ENCODE data around the gene PDZD2.

The PDZD2 gene

DNA sequence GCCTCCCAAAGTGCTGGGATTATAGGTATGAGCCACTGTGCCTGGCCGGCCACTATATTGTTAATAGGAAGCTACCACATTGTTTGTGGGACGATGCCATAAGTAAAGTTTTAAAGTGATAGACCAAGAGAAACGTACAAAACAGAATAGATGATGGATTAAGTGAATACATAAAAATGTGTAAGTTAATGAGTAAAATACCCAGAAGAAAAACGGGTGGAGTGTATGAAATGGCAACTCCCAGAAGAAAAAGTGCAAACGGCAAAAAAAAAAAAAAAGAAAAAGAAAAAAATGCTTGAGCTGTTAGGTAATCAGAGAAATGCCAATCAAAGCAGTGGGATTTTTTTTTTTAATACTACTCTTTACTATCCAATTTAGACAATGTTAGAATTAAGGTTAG is 246.0 kb downstream of the PDZD2 start:
- DNase-seq (ENCODE audit: low spot score): no peak

GRCh38 chr5:31886206-31886605 is 247.3 kb downstream of the PDZD2 start:
- no peak for DNase-seq (ENCODE audit: low spot score)

DNA sequence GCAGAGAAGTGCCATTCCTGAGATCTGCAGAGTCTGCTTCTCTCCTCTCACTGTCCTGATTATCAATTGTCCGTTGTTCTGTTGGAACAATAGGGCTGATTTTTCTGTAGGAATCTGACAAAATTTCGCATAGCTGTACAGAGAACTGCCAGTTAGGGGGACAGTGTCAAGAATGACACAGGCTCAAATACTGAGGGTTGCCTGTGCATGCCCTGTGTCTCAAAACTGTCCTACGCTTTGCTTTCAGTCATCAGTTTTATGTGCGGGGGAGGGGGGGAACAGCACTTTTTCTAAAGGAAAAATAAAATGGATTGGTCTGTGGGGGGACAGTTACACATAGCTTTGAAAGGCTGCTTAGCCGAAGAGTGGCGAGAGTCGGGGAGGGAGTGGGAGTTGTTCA is 248.6 kb downstream of the PDZD2 start:
- no peak for DNase-seq (ENCODE audit: low spot score)

- DNase-seq (ENCODE audit: low spot score): no peak
Observed at GRCh38 chr5:31888564-31888963, 249.6 kb downstream of the PDZD2 start.

GRCh38 chr5:31889001-31889561 is 250.2 kb downstream of the PDZD2 start:
- no peak for DNase-seq (ENCODE audit: low spot score)

DNA sequence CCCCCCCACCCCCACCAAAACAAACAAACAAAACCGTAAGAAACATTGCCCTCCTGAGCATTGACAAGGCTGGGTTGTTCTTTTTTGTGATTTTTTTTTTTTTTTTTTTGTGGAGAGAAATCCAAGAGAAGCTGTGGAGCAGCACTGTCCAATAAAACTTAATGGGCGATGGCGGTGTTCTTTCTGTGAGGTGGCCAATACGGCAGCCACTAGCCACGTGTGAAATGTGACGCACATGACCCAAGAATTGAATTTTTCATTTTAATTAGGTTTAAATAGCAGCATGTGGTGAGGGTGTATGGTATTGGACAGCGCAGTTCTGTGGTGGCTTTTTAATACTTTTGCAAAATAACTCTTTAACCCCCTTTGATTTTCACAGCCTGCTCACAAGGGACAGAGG is 251.1 kb downstream of the PDZD2 start:
- no peak for DNase-seq (ENCODE audit: low spot score)

DNA sequence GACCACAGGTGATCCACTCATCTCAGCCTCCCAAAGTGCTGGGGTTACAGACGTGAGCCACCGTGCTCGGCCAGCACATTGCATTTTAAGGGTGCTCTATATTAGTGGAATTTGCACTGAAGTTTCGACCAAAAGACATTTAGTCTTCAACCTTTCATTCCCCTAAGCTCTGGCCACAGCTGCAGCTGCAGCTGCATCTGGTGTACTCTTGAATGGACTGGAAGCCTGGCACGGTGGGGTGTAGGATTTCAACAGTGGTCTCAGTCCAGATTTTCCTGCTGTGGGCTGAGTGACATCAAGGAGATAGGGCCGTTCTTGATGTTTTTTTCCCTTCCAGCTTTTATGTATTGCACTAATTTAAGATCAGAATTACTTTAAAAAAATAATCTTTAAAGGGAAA is 255.2 kb downstream of the PDZD2 start:
- DNase-seq (ENCODE audit: low spot score): no peak

- DNase-seq (ENCODE audit: low spot score): no peak
Observed at GRCh38 chr5:31895199-31895820, 256.4 kb downstream of the PDZD2 start.

GRCh38 chr5:31898036-31898632 is 259.2 kb downstream of the PDZD2 start:
- DNase-seq (ENCODE audit: low spot score): no peak

GRCh38 chr5:31900296-31900865 is 261.4 kb downstream of the PDZD2 start:
- no peak for DNase-seq (ENCODE audit: low spot score)

DNA sequence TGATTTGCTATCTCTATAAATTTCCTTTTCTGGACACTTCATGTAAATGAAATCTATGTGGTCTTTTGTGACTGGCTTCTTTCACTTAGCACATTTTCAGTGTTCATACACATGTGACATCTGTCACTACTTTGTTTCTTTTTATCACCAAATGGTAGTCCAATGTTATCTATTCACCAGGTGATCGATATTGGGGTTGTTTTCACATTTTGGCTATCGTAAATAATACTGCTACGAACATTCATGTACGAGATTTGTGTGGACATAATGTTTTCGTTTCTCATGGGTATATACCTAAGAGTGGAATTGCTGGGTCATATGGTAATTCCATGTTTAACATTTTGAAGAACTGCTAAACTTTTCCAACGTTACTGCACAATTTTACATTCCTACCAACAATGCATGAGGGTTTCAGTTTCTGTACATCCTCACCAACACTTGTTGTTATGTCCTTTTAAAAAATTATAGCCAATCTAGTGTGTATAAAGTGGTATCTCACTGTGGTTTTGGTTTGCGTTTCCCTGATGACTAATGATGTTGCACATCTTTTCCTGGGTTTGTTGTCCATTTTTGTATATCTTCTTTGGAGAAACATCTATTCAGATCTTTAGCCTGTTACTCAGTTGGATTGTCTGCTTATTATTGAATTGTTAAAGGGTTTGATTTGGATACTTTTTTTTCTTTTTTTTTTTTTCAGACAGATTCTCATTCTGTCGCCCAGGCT is 263.0 kb downstream of the PDZD2 start:
- DNase-seq (ENCODE audit: low spot score): no peak

DNA sequence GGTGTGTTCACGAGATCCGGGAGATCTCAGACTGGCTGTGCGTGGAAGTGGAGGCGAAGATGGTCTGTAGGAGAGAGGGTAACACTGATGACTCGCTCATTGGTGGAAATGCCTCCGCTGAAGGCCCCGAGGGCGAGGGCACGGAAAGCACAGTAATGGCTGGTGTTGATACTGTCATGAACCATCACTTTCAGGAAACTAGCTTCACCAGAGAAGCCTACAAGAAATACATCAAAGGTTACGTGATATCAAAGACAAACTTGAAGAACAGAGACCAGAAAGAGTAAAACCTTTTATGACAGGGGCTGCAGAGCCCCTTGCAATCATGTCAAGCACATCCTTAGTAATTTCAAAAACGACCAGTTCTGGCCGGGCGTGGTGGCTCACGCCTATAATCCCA is 269.5 kb downstream of the PDZD2 start:
- no peak for DNase-seq (ENCODE audit: low spot score)

DNA sequence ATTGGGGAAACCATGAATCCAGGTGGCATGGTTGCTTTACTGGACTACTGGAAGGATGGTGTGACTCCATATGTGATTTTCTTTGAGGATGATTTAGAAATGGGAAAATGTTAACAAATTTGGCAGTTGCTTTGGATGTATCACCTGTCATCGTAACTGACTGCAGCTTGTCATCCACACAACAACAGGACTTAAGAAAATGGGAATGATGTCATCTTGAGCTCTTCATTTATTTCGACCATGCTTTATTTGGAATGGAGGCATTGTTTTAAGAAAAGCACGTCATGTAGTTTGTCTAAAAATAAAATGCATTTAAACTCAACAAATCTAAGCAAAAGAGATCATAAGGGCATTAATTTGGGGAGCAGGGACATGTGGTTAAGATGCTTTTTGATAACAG is 270.1 kb downstream of the PDZD2 start:
- no peak for DNase-seq (ENCODE audit: low spot score)

DNA sequence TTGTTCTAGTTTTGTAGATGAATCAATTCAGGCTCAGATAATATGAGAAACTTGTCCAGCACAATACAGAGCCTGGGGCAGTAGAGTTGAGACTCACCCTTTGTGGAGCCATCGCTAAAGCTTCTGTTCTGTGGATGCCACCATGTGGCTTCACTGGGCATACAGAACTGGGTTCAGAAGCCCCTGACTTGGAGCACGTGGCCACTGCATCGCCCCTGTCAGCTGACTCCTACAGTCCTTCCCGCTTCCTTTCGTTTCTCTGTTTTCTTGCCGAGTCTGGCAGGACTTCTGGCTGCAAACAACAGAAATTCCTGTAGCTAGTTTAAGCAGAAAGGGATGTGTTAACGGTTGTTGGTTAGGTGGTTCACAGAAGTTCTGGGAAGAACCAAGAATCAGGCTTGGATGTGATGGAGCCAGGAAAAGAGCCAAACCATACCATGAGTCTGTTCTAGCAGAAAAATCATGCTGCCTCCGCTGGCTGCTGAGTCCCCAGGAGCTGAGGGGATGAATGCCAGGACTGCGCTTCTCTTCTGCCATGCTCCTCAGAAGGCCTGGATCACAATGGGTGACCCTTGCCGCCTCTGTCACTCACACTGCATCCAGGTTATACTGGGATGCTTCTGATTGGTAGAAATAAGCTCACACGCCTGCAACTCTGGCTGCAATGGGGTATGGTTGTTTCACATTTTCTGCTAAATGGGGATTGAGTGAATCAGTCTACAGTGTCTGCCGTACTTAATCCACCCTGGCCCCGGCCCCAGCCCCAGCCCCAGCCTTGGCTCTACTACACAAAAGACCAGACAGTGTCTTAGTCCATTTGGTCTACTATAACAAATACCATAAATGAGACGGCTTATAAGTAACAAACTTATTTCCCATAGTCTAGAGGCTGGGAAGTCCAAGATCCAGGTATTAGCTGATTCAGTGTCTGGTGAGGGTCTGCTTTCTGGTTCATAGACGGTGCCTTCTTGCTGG is 272.6 kb downstream of the PDZD2 start:
- no peak for DNase-seq (ENCODE audit: low spot score)

DNA sequence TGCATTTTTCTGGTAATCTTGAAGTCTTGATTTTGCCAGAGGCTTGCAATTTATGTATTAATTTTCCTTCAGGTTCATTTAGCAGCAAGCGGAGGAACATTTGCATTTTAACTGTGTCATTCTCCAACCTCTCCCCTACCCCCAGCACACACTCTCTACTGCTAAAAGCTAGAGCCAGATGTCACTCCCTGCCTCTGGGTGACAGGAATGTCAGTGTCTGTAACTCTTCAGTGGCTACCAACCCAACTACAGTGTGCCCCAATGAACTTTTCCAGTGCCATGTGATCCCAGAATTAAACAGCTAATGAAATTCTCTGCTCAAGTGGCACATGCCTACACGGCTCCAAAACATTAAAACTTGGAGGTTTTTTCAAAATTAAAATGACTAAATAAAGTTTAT is 274.9 kb downstream of the PDZD2 start:
- DNase-seq (ENCODE audit: low spot score): no peak

GRCh38 chr5:31916327-31916726 is 277.4 kb downstream of the PDZD2 start:
- DNase-seq (ENCODE audit: low spot score): no peak

- DNase-seq (ENCODE audit: low spot score): no peak
Observed at GRCh38 chr5:31918739-31919138, 279.8 kb downstream of the PDZD2 start.

DNA sequence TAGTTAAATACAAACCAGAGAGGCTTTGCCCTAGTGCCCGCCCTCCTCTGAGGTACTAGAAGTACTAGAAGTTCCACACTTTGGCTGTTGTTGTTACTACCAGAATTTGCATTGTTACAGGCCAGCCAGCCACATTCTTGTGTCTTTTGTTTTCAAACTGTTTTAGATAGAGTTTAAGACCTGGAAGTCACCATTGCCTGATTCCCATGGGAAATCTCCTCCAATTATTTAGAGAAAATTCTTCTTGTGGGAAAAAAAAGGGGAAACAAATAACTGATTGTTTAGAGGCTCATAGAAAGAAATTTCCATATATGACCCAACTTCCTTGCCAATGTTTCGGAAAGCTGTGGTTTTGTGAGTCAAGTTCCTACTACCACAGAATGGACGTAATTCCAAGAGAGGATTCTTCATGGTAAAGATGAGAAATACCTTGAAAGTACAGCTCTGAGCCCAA is 282.9 kb downstream of the PDZD2 start:
- DNase-seq (ENCODE audit: low spot score): no peak

- DNase-seq (ENCODE audit: low spot score): no peak
Observed at GRCh38 chr5:31924005-31924404, 285.1 kb downstream of the PDZD2 start.

DNA sequence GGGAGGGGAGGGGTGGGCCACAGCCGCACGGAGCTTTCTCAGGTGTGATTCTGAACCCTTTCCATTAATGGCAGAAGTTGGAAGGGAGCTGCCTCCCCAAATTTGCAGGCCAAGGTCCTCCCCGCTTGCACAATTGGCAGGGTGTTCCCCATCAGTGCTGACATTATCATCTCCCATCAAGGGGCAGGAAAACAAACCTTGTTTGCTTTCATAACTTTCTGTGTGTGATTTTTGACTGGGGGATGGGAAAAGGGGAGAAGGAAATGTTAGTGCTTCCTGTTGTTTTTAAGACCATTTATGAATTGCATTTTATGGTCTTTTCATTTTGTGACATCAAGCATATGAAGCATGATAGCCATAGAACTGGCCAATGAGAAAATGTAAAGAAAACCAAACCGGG is 292.9 kb downstream of the PDZD2 start:
- DNase-seq (ENCODE audit: low spot score): no peak

GRCh38 chr5:31934156-31934555 is 295.2 kb downstream of the PDZD2 start:
- no peak for DNase-seq (ENCODE audit: low spot score)
